ENCODE results near the gene CACNB3. TPM values are rescaled to one million over a fixed set of nuclear protein-coding genes. Genes with fewer than 3 reads are reported as not detected.

The CACNB3 gene
- total and polyA plus RNA-seq, 9 of the 15 experiments (the other 6 are each of a cell fraction or from before 2014, with no cell fraction given), result 0.24 to 2.0 (median 1.5) TPM

- TF ChIP-seq CHD7 (IDR thresholded peaks at IDR 0.05; ENCODE audit: low read depth, low read length) (no peak), THRAP3 (IDR thresholded peaks at IDR 0.05; ENCODE audit: borderline replicate concordance) (no peak), ZBTB33 (CRISPR knock-in tag; IDR thresholded peaks at IDR 0.05) (no peak; the same call in 1 of the 2 replicates), E2F4 (CRISPR knock-in tag; IDR thresholded peaks at IDR 0.05; ENCODE audit: low read depth) (no peak), RNF219 (CRISPR knock-in tag; IDR thresholded peaks at IDR 0.05) (no peak), RFX7 (CRISPR knock-in tag; IDR thresholded peaks at IDR 0.05) (no peak), HDAC3 (IDR thresholded peaks at IDR 0.05; ENCODE audit: borderline replicate concordance, partially characterized antibody) (no peak), ZNF57 (CRISPR knock-in tag; IDR thresholded peaks at IDR 0.05) (no peak)
These were observed 34.7 kb downstream of the CACNB3 start (continued) for GRCh38 chr12:48852734-48853688.
